GM12878 (cell line): Measurements from ENCODE around the gene RAE1. TPM values are rescaled to one million over a fixed set of nuclear protein-coding genes. Genes with fewer than 3 reads are reported as not detected.

Experiments
- ATF2 ChIP-seq: IDR thresholded peaks from 2 replicates; pipeline ENCODE4 v1.6.1; 2012; ENCODE audit warnings: low read length, inconsistent platforms
- CBX5 ChIP-seq: sonication (generic); IDR thresholded peaks from 2 replicates; pipeline ENCODE4 v1.6.1; 2016; ENCODE audit warnings: low read depth, moderate library complexity, mild to moderate bottlenecking, inconsistent platforms
- CHD1 ChIP-seq: IDR thresholded peaks from 2 replicates; pipeline ENCODE4 v1.6.1; 2012; ENCODE audit warnings: low read depth, low read length, improper control_type of control experiment
- DPF2 ChIP-seq: fragments of 450-650 bp; IDR thresholded peaks from 2 replicates; pipeline ENCODE4 v1.6.1; 2017; ENCODE audit warnings: mild to moderate bottlenecking
- ESRRA ChIP-seq: IDR thresholded peaks from 2 replicates; pipeline ENCODE4 v1.6.1; 2012; ENCODE audit warnings: mild to moderate bottlenecking, low read length, improper control_type of control experiment
- EZH2 ChIP-seq: IDR thresholded peaks from 2 replicates; pipeline ENCODE4 v1.6.1; 2012; ENCODE audit warnings: low read depth, mild to moderate bottlenecking, control low read depth, inconsistent platforms, low read length, borderline replicate concordance; ENCODE audit not compliant: control insufficient read depth
- FOXK2 ChIP-seq: fragments of 450-650 bp; IDR thresholded peaks from 2 replicates; pipeline ENCODE4 v1.6.1; 2017; ENCODE audit warnings: mild to moderate bottlenecking, moderate library complexity
- HDAC2 ChIP-seq: fragments of 200-600 bp; sonication (generic); IDR thresholded peaks from 2 replicates; pipeline ENCODE4 v1.6.1; 2017
- HDAC6 ChIP-seq: fragments of 200-600 bp; sonication (generic); IDR thresholded peaks from one replicate; pipeline ENCODE4 v1.8.0; 2017; ENCODE audit warnings: antibody characterized with exemption; ENCODE audit not compliant: unreplicated experiment
- IKZF2 ChIP-seq, 2 experiments: fragments of 450-650 bp; IDR thresholded peaks; 2 replicates each; pipeline ENCODE4 v1.6.1; 2017; ENCODE audit warnings: mild to moderate bottlenecking in 2 of 2, moderate library complexity in 2 of 2
- IRF3 ChIP-seq: fragments of 450-650 bp; IDR thresholded peaks from 2 replicates; pipeline ENCODE4 v1.6.1; 2014; ENCODE audit warnings: mild to moderate bottlenecking
- KLF5 ChIP-seq: fragments of 450-650 bp; IDR thresholded peaks from 2 replicates; pipeline ENCODE4 v1.6.1; 2014; ENCODE audit warnings: mild to moderate bottlenecking; ENCODE audit not compliant: partially characterized antibody
- MAX ChIP-seq: IDR thresholded peaks from 2 replicates; pipeline ENCODE4 v1.6.1; 2012; ENCODE audit warnings: low read depth, low read length, improper control_type of control experiment
- NFYA ChIP-seq: IDR thresholded peaks from 2 replicates; pipeline ENCODE4 v1.6.1; 2011; ENCODE audit warnings: low read depth, mild to moderate bottlenecking, low read length, improper control_type of control experiment, borderline replicate concordance
- RBBP5 ChIP-seq: fragments of 200-600 bp; sonication (generic); conservative IDR thresholded peaks from 2 replicates; pipeline ENCODE4 v1.6.1; 2016
- RELA ChIP-seq: fragments of 450-650 bp; IDR thresholded peaks from 2 replicates; pipeline ENCODE4 v1.8.0; 2014; ENCODE audit warnings: borderline replicate concordance; ENCODE audit not compliant: partially characterized antibody
- RUNX3 ChIP-seq: IDR thresholded peaks from 2 replicates; pipeline ENCODE4 v1.6.1; 2012; ENCODE audit warnings: low read length, inconsistent platforms
- SREBF2 ChIP-seq: IDR thresholded peaks from 2 replicates; pipeline ENCODE4 v1.6.1; 2012; ENCODE audit warnings: mild to moderate bottlenecking, low read length
- WRNIP1 ChIP-seq: IDR thresholded peaks from 2 replicates; pipeline ENCODE4 v1.6.1; 2011; ENCODE audit warnings: low read depth, low read length, improper control_type of control experiment, borderline replicate concordance
- polyA plus RNA-seq, 11 experiments: library from polyadenylated mRNA; depleted of rRNA in 4 of 11; unstranded in 6 of 11; stranded (reverse) in 5 of 11; fragments of >200 nt; fragmentation: Nextera tagmentation in 4 of 11; fragmentation: Illumina TruSeq in 1 of 11; extraction: Ambion mirVana in 4 of 11; extraction: Trizol in 1 of 11; gene quantifications; 1 replicate in 1 of 11; 2 replicates in 10 of 11; pipeline versions ENCODE4 v1.2.1 to v1.2.3, GENCODE V29; 2011 to 2016; ENCODE audit warnings: inconsistent platforms in 2 of 11, missing spikeins in 2 of 11, low read depth in 1 of 11
- total RNA-seq, 4 experiments: library from RNA; depleted of rRNA in 3 of 4; stranded (reverse); fragments of >200 nt in 3 of 4; fragmentation: Illumina TruSeq in 1 of 4; extraction: Trizol in 1 of 4; gene quantifications; 2 replicates each; pipeline versions ENCODE4 v1.2.1 to v1.2.3, GENCODE V29; 2013 to 2021
- TF ChIP-seq, protein P1 (sequence below): fragments of 450-650 bp; IDR thresholded peaks from 2 replicates; pipeline ENCODE4 v1.6.1; 2017; ENCODE audit warnings: mild to moderate bottlenecking, low read depth, inconsistent platforms; ENCODE audit not compliant: poor library complexity, severe bottlenecking
- TF ChIP-seq, protein P2 (sequence below): fragments of 150-350 bp; IDR thresholded peaks from 2 replicates; pipeline ENCODE4 v1.6.1; 2014; ENCODE audit warnings: mild to moderate bottlenecking, low read depth, low read length
- TF ChIP-seq, protein P3 (sequence below): IDR thresholded peaks from 2 replicates; pipeline ENCODE4 v1.6.1; 2012; ENCODE audit warnings: low read depth, low read length, improper control_type of control experiment
- TF ChIP-seq, protein P4 (sequence below): fragments of 450-650 bp; IDR thresholded peaks from 2 replicates; pipeline ENCODE4 v1.6.1; 2017; ENCODE audit warnings: mild to moderate bottlenecking

RAE1 gene
- total and polyA plus RNA-seq, 10 of the 15 experiments (the other 5 are each of a cell fraction or from before 2014, with no cell fraction given) = 28.7 to 107 (median 49.3) TPM

- TF ChIP-seq, protein P1, sequence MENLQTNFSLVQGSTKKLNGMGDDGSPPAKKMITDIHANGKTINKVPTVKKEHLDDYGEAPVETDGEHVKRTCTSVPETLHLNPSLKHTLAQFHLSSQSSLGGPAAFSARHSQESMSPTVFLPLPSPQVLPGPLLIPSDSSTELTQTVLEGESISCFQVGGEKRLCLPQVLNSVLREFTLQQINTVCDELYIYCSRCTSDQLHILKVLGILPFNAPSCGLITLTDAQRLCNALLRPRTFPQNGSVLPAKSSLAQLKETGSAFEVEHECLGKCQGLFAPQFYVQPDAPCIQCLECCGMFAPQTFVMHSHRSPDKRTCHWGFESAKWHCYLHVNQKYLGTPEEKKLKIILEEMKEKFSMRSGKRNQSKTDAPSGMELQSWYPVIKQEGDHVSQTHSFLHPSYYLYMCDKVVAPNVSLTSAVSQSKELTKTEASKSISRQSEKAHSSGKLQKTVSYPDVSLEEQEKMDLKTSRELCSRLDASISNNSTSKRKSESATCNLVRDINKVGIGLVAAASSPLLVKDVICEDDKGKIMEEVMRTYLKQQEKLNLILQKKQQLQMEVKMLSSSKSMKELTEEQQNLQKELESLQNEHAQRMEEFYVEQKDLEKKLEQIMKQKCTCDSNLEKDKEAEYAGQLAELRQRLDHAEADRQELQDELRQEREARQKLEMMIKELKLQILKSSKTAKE = peak; percentile 88
- TF ChIP-seq ATF2 (no peak), NFYA (no peak), DPF2 (peak; percentile 71; the same call in 1 of the 2 replicates), MAX (no peak), FOXK2 (no peak), CHD1 (no peak), RELA (peak; percentile 49), RUNX3 (no peak), HDAC2 (no peak), RBBP5 (no peak), IRF3 (no peak), WRNIP1 (no peak), SREBF2 (no peak), CBX5 (no peak), HDAC6 (no peak), ESRRA (no peak), EZH2 (no peak), IKZF2 (IDR thresholded peaks at IDR 0.05) (peak; percentile 87 to 92), KLF5 (no peak)
- TF ChIP-seq, protein P2, sequence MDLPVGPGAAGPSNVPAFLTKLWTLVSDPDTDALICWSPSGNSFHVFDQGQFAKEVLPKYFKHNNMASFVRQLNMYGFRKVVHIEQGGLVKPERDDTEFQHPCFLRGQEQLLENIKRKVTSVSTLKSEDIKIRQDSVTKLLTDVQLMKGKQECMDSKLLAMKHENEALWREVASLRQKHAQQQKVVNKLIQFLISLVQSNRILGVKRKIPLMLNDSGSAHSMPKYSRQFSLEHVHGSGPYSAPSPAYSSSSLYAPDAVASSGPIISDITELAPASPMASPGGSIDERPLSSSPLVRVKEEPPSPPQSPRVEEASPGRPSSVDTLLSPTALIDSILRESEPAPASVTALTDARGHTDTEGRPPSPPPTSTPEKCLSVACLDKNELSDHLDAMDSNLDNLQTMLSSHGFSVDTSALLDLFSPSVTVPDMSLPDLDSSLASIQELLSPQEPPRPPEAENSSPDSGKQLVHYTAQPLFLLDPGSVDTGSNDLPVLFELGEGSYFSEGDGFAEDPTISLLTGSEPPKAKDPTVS = no peak
- TF ChIP-seq, protein P3, sequence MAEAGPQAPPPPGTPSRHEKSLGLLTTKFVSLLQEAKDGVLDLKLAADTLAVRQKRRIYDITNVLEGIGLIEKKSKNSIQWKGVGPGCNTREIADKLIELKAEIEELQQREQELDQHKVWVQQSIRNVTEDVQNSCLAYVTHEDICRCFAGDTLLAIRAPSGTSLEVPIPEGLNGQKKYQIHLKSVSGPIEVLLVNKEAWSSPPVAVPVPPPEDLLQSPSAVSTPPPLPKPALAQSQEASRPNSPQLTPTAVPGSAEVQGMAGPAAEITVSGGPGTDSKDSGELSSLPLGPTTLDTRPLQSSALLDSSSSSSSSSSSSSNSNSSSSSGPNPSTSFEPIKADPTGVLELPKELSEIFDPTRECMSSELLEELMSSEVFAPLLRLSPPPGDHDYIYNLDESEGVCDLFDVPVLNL = no peak
- TF ChIP-seq, protein P4, sequence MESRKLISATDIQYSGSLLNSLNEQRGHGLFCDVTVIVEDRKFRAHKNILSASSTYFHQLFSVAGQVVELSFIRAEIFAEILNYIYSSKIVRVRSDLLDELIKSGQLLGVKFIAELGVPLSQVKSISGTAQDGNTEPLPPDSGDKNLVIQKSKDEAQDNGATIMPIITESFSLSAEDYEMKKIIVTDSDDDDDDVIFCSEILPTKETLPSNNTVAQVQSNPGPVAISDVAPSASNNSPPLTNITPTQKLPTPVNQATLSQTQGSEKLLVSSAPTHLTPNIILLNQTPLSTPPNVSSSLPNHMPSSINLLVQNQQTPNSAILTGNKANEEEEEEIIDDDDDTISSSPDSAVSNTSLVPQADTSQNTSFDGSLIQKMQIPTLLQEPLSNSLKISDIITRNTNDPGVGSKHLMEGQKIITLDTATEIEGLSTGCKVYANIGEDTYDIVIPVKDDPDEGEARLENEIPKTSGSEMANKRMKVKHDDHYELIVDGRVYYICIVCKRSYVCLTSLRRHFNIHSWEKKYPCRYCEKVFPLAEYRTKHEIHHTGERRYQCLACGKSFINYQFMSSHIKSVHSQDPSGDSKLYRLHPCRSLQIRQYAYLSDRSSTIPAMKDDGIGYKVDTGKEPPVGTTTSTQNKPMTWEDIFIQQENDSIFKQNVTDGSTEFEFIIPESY = no peak
Measured at GRCh38 chr20:57399587-57400155, 48.6 kb downstream of the RAE1 start (continued).
